Measurements from ENCODE around the gene KIAA1549.

- TF ChIP-seq, protein P1, sequence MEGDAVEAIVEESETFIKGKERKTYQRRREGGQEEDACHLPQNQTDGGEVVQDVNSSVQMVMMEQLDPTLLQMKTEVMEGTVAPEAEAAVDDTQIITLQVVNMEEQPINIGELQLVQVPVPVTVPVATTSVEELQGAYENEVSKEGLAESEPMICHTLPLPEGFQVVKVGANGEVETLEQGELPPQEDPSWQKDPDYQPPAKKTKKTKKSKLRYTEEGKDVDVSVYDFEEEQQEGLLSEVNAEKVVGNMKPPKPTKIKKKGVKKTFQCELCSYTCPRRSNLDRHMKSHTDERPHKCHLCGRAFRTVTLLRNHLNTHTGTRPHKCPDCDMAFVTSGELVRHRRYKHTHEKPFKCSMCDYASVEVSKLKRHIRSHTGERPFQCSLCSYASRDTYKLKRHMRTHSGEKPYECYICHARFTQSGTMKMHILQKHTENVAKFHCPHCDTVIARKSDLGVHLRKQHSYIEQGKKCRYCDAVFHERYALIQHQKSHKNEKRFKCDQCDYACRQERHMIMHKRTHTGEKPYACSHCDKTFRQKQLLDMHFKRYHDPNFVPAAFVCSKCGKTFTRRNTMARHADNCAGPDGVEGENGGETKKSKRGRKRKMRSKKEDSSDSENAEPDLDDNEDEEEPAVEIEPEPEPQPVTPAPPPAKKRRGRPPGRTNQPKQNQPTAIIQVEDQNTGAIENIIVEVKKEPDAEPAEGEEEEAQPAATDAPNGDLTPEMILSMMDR (IDR thresholded peaks at IDR 0.05), result no peak
- no peak for TF ChIP-seq POLR2A (IDR thresholded peaks at IDR 0.05)
Measured at GRCh38 chr7:138863931-138864330, 117.3 kb downstream of the KIAA1549 start.
